ENCODE data around the gene FMN1.

DNA sequence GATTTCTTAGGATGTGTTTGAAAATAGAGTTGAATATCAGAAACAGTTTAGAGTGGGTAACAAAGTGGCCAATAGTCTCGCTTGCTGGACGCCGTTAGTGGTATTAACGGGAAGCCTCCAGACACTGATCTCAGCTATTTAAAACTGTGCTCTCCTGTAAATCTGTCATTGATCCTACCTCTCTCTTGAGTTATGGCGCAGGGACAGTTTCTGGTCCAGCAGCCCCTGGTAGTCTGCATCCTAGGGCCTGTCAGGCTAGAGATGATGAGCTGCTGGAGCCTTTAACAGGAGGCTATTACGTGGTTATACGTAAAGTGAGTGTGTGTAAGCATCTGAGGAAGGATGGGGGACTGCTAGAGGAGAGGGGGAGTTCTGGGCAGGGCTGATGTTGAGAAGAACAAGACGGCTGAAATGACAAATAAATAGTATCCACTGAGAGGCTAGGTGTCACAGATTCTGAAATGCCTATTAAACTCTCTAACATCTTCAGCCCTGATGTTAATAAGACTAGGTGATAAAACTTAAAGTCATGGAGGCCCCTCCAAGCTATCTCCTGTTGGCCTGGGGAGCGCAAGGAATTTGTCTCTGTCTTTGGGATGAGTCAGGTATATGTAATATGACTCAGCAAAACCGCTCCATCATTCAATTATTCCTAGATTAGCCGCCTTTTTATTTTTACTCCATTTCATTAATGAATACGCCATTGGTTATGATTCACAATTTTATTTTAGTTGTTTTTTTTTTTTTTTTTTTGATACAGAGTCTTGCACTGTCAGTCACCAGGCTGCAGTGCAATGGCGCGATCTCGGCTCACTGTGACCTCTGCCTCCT, 321.0 kb downstream of the FMN1 start:
- TF ChIP-seq, protein P1, sequence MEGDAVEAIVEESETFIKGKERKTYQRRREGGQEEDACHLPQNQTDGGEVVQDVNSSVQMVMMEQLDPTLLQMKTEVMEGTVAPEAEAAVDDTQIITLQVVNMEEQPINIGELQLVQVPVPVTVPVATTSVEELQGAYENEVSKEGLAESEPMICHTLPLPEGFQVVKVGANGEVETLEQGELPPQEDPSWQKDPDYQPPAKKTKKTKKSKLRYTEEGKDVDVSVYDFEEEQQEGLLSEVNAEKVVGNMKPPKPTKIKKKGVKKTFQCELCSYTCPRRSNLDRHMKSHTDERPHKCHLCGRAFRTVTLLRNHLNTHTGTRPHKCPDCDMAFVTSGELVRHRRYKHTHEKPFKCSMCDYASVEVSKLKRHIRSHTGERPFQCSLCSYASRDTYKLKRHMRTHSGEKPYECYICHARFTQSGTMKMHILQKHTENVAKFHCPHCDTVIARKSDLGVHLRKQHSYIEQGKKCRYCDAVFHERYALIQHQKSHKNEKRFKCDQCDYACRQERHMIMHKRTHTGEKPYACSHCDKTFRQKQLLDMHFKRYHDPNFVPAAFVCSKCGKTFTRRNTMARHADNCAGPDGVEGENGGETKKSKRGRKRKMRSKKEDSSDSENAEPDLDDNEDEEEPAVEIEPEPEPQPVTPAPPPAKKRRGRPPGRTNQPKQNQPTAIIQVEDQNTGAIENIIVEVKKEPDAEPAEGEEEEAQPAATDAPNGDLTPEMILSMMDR (IDR thresholded peaks at IDR 0.05) = no peak
- TF ChIP-seq POLR2A (IDR thresholded peaks at IDR 0.05) = no peak

Data from body of pancreas (tissue), 4 donors.